Measurements from ENCODE around the gene DOCK1. TPM values are rescaled to one million over a fixed set of nuclear protein-coding genes. Genes with fewer than 3 reads are reported as not detected.
"Not testable (repeated sequence)": the region's sequence is repeated elsewhere in the genome, so short reads cannot be mapped to it uniquely, and the experiment has no call there.

Gene DOCK1
- total RNA-seq: 62.3 and 81.5 TPM in 2 replicates

DNA sequence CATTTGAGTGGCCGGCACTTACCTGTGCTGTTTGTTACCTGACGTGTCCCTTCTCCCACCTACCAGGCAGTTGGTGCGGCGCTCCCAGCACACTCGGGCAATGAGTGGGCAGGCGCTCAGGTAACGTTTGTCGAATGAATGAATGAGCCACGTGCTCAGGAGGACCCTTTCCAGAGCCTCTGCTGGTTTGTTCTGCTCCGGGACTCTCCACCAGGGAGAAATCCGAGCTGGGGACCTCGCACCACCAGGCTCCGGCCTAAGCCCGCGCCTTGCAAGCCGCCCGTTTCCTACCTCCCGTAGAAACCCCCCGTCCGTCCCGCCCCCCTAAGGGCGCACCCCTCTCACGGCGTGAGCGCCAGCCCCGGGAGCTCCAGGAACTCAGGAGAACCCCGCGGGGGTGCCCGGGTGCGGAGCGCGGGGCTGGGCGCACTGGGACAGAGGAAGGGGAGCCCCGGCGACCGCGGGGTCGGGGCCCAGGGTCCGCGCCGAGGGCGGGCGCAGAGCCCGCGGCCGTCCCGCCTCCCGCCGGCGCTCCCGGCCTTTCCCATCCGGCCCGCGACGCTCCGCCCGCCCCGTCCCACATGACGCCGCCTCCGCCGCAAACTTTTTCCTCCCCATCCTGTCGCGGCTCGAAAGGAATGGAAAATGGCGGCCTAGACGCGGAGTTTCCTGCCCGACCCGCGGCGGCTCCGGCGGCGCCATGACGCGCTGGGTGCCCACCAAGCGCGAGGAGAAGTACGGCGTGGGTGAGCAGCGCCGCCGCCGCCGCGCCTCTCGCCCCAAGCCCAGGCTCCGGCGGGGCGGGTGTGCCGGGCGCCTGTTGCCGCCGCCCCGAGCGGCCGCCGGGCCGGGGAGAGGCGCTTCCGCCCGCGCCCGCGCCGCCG, at the start of gene DOCK1:
TSS of gene DOCK1 (plus strand) at position 611 of the 884 bp plus-strand sequence. CDS start at position 701, 90 bp downstream.
- peak; percentile 79 to 81 for DNase-seq (ENCODE audit: low read depth in 2 of 2)

- no peak for DNase-seq (ENCODE audit: low read depth in 2 of 2)
These were observed 47.9 kb upstream of the DOCK1 start for GRCh38 chr10:126857178-126857806.

DNA sequence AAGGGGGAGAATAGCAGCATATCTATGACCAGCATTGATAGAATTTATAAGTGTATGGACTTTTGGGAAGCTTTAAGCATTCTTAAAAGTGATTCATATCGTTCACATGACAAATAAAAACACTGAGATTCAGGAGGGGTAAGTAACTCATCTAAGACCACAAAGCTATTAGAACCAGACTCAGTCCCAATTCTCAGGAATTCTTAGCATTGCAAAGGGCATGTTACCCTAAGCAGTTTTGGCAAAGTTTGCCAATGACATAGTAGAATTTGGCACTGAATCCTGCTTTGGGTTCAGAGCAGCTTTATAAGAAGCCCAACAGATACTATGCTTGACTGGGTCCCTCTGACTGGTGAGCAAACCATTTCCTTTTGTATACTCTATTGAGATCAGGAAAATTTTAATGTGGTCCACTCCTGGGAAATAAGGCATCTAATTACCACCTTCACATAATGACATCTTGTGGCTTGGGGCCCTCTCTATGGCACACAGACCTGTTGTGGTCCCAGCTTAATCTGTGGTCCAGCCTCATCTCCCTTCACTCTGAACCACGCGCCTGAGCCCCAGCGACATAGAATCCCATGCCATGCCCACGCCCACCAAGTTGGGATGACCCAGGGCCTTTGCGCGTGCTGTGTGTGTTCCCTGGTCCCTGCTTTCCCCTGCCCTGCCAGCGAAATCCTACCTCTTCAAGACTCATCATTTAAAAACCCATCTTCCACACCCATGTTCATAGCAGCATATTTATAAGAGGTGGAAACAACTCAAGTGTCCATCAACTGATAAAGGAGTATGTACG, 37.5 kb upstream of the DOCK1 start:
- no peak for DNase-seq (ENCODE audit: low read depth in 2 of 2)

GRCh38 chr10:126868371-126868770, 36.9 kb upstream of the DOCK1 start:
- no peak for DNase-seq (ENCODE audit: low read depth in 2 of 2)

- DNase-seq (ENCODE audit: low read depth in 2 of 2): no peak
These were observed 33.1 kb upstream of the DOCK1 start for GRCh38 chr10:126872135-126872534.

DNA sequence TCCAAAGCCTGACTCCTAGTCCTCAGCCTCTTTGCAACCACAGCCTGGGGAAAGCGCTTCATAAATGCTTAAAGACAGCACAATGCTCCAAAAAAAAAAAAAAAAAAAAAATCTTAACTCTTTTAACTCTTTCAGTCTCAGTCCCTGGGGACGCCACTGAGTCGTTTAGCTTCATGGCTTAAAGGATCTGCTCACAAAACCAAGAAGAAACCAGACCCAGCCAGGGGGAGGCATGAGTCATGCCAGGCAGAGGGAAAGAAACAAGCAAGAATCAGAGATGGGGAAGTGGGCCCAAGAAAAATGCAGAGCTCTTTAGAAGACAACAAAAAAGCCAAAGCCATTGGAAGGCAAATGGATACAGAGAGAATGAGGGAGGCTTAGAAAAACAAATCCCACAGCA, 32.5 kb upstream of the DOCK1 start:
- no peak for DNase-seq (ENCODE audit: low read depth in 2 of 2)

- DNase-seq (ENCODE audit: low read depth in 2 of 2): no peak
These were observed 28.8 kb upstream of the DOCK1 start for GRCh38 chr10:126876456-126876855.

- DNase-seq (ENCODE audit: low read depth in 2 of 2): no peak
These were observed 27.8 kb upstream of the DOCK1 start for GRCh38 chr10:126877390-126877789.

- no peak for DNase-seq (ENCODE audit: low read depth in 2 of 2)
These were observed 26.6 kb upstream of the DOCK1 start for GRCh38 chr10:126878594-126878993.

DNA sequence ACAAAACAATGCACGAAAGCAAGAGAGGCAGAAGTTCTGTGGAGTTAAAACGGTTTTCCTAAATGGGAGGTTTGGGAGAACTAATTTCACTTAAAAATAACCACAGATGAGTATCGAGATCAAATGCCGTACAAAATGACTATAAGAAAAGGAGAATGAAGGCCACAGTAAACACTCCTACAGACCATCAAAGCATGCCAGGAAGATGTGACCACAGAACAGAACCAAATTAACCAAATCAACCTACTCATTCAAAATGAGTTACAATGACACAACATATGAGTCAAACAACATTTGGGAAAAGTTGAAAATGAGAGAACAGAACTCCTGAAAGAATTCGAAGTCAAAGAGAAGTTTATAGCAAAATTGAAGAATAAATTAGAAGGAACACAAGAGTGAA, 24.3 kb upstream of the DOCK1 start:
- DNase-seq (ENCODE audit: low read depth in 2 of 2): no peak

- DNase-seq (ENCODE audit: low read depth in 2 of 2): not testable (repeated sequence)
These were observed 23.2 kb upstream of the DOCK1 start for GRCh38 chr10:126882055-126882454.

DNA sequence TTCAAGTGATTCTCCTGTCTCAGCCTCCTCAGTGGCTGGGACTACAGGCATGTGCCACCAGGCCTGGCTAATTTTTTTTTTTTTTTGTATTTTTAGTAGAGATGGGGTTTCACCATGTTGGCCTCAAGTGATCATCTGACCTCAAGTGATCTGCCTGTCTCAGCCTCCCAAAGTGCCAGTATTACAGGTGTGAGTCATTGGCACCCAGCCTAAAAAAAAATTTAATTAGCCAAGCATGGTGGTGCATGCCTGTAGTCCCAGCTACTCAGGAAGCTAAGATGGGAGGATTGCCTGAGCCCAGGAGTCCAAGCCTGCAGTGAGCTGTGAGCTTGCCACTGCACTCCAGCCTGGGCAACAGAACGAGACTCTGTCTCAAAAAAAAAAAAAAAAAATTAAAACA, 16.8 kb upstream of the DOCK1 start:
- DNase-seq (ENCODE audit: low read depth in 2 of 2): not testable (repeated sequence)

DNA sequence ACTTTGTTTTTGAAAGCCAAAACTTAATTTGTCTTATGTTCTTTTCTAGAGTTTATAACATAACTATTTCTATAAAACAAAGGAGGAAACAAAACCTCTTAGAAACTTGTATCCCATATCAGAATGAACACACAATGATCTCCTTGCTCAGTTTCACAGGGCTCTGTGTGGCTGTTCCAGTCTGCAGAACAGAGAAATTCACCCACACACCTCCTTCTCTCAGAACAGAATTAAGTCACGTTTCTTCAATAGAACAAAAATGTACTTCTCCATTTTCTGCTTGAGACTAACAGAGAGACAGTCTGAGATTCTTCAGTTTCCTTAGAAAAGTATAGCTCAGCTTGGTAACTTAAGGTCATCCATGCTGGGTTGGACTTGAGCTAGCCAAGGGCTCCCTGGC, 15.8 kb upstream of the DOCK1 start:
- DNase-seq (ENCODE audit: low read depth in 2 of 2): no peak

GRCh38 chr10:126890797-126891196, 14.4 kb upstream of the DOCK1 start:
- not testable (repeated sequence) for DNase-seq (ENCODE audit: low read depth in 2 of 2)

DNA sequence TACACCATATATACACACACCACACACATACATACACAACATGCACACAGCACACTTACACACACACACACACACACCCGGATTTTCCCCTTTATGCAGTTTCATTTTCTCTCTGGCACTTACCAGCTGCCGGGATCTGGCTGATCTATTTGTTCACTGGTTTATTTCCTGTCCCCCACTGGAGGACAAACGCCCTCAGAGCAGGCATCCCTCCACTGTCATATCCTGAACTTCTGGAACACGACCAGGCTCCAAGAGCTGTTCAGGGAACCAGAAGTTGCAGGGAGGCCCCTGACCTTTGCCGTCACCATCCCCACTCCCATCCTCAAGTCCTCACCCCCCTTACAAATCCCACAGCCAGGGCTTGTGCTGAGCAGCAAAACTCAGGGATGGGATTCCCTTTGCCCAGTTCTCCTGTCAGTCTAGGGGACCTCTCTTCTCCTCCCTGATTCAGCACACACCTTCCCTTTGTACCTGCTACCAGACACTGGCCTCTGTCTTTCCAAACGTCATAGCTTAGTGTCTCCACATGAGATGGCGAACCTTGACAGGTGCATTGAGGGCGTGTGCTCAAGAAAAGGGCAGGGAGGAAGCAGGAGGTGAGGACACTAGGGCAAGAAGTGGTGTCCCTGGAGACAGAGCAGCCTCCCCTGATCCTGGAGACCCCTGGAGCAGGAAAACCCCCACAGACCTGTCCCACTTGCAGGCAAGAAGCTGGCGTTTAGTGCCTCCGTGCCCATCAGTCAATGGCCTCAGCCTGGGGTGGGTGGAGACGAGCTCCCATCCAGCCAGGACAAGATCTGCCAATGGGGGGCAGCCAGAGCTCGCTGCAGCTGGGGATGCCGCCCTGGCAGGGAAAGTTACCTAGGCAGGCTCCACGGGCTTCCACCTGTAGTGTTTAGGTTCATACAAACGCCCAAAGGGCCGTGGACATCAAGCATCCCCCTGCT, 12.7 kb upstream of the DOCK1 start:
- DNase-seq (ENCODE audit: low read depth in 2 of 2): peak; percentile 36 to 62

- no peak for DNase-seq (ENCODE audit: low read depth in 2 of 2)
These were observed 12.0 kb upstream of the DOCK1 start for GRCh38 chr10:126893206-126893605.

DNA sequence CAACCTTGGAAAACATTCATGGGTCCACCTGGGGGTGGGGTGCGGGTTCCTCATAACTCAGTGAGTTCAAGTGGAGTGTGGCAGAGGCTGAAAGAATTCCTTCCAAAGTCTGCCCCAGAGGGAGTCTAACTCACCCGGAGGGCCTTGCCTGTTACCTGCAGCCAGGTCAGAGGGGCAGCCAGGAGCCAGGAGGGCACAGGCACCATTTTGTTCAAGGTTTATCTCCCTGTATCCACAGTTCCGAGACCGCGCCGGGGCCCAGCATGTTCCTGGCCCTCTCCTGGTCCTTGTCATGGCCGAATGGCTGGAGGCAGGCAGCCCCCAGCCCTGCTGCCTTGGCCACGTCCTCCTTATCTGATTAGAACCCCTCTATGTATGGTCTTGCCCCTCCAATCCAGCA, 11.4 kb upstream of the DOCK1 start:
- DNase-seq (ENCODE audit: low read depth in 2 of 2): no peak

DNA sequence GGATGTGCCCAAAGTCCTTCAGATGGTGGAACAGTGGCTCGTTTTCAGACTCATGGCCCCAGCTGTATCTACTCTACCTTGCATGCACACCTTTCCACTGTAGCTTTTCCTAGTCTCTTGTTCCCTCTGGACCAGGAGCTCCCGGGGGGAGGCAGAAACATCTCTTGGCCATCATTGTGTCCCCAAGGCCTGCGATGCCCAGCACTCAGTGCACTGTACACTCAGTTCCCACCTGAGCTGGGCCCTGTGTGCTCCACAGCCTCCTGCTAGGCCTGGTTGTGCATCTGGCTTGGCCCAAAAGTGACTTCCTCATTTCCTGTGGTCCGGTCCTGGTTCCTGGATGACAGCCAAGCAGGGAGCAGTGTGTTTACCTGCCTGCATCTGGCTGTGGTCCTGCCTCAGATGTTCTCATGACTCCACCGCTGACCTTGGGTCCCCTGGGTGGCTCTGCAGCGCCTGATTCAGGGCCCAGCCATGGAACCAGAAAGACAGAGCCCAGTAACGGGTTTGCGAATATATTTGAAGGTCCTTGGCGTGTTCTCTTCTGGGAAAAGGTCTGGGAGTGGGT, 9.9 kb upstream of the DOCK1 start:
- peak in 1 of 2 donors; percentile 31 for DNase-seq (ENCODE audit: low read depth in 2 of 2)

DNA sequence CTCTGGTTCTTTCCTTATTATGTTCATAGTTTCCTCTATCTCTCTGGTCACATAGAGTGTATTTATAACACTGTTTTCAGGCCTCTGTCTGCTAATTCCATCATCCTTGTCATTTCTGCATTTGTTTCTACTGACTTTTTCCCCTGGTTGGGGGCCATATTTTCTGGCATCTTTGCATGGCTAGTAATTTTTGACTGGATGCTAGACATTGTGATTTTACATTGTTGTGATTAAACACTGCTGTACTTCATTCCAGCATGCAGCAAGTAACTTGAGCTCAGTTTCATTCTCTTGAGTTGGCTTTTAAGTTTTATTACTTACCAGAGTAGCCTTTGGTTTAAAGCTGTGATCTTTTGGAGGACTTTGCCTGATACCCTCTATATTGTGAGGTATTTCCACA, 6.8 kb upstream of the DOCK1 start:
- no peak for DNase-seq (ENCODE audit: low read depth in 2 of 2)

DNA sequence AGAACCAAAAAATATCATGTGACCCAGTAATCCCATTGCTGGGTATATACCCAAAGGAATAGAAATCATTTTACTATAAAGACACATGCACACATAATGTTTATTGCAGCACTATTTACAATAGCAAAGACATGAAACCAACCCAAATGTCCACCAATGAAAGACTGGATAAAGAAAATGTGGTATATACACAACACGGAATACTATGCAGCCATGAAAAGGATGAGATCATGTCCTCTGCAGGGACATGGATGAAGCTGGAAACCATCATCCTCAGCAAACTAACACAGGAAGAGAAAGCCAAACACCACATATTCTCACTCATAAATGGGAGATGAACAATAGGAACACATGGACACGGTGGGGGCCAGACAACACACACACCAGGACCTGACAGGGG, 5.7 kb upstream of the DOCK1 start:
- DNase-seq (ENCODE audit: low read depth in 2 of 2): not testable (repeated sequence)

DNA sequence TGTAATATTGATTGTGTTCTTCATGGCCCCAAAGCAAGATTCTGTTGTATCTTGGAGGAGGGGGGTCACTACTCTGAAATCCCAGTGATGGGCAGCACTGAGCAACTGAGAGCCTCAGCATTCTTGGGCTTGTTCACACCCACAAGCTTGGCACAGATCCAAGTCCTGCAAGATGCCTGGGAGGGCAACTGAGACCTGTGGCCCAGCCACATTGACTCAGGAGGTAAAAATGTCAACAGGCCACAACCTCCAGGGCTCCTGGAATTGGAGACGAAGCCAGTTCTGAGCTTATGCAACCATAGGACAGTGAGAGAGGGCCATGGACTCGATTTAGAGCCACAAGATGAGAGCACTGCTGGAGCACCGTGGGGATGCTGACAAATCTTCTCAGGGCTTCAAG, 3.1 kb upstream of the DOCK1 start:
- DNase-seq (ENCODE audit: low read depth in 2 of 2): peak in 1 of 2 donors; percentile 31

All from lung microvascular endothelial cell (primary cell).